Activated CD4-positive, CD25-positive, alpha-beta regulatory T cell treated with anti-CD3 and anti-CD28 coated beads, Interleukin-2, amount 50 U/mL, for 72 hours (primary cell): ENCODE data around the gene IQSEC1.

Source experiments
- DNase-seq: peaks from one replicate; pipeline ENCODE4 v3.0.0; 2021

Gene IQSEC1

DNA sequence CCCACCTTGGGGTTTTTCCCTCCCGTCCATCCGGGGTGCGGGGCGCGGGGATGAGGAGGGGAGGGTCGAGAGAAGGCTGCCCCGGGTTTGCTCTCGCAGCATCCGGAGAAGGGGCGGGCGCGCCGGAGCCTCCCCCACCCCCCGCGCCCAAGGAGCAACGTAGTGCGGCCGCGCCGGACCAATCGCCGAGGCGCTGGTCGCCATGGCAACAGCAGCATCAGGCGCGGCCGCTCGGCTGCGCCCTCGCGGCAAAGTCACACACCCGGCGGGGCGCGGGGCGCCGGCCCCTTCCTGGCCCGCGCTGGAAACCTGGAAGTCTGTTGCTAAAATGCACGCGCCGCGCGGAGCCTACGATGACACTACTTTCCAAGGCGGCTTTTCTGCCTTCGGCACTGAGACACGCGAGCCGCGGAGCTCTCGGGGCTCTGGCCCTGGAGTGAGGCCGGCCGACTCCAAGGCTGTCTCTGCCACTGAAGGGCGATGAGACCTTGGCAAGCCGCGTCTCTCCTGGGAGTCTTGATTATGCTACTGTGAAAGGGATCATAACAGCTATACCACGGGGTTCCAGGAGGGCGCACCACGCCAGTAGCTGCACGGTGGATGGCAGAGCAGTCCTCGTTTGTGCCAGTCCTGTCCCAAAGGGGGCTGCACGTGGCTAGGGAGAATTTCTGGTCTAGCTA is at the start of gene IQSEC1:
TSS of gene IQSEC1 (minus strand) at position 104 of the 680 bp plus-strand sequence. CDS start 415 bp downstream, outside the sequence.
- DNase-seq: peak; percentile 71

DNA sequence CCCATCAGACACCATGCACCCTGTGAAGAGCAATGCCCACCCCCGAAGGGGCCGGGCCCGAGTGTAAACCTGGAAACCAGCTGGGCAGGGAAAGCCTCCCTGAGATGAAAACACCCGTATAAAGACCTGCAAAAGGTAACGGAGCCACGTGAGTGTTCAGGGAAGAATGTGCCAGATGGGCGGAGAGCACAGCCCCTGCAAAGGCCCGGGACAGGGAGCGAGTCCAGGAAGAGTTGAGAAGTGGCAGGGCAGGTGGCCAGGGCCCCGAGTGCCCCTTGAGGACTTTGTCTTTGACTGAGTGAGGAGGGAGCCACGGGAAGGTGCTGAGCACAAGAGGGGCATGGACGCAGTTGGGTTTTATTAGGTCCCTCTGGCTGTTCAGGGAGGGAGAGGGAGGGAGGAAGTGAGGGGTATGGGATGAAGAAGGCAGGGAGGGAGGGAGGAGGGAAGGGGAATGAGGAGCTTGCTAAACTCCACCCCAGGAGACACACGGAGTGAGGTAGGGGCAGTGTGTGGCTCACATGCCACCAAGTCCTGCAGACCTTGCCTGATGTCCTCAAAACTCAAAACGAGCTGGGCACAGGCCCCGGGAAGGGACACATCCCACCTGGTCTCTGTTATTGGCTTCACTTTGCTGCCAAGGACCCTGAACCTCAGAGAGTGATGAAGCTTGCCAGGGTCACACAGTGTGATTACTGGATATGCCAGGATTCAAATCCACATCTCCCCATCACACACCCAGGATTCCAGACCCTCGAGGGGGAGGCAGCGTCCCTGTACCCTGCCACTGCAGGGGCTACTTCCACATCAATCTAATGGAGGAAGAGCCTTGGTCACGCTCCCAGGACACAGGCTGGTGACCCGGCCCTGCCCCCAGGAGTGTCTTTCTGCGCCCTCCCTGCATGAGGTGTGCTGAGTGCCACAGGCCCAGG is 49.1 kb upstream of the IQSEC1 start:
- no peak for DNase-seq

GRCh38 chr3:13121553-13122001 is 48.3 kb upstream of the IQSEC1 start:
- no peak for DNase-seq

DNA sequence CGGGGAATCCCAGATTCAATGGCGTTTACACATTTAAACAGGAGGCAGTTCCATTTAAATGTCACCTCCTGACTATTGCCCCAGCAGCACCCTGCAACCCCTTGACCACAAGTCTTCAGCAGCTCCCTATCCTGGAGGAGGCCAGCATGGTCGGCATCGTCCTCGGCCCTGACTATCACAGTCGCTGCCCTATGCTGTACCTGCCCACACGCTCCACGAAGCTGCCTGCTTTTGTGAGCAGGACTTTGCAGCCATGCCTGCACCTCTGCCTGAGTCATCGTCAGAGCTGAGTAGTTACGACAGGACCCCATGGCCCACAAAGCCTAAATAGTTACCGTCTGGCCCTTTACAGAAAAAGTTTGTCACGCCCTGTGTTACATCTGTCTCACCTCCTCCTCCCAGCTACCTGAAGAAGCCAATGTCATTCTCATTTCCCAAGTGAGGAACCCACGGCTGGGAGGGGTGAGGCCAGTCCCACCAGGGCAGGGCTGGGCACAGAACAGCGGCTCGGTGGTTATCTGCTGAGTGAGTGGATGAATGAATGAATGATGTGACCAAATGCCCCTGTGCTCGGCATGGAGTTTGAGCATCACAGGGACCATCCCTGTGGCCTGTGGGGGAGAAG is 47.8 kb upstream of the IQSEC1 start:
- DNase-seq: no peak

GRCh38 chr3:13120289-13120927 is 47.2 kb upstream of the IQSEC1 start:
- no peak for DNase-seq

GRCh38 chr3:13119471-13120220 is 46.4 kb upstream of the IQSEC1 start:
- no peak for DNase-seq

DNA sequence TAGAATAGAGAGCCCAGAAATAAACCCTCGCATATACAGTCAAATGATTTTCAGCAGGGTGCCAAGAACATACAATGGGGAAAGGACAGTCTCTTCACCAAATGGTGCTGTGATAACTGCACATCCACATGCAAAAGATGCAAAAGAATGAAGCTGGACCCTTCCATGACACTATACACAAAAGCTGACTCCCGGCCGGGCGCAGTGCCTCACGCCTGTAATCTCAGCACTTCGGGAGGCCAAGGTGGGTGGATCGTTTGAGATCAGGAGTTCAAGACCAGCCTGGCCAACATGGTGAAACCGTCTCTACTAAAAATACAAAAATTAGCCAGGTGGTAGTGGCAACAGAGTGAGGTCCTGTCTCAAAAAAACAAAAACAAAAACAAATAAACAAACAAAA is 43.2 kb upstream of the IQSEC1 start:
- DNase-seq: no peak

GRCh38 chr3:13115991-13116390 is 42.8 kb upstream of the IQSEC1 start:
- peak; percentile 2 for DNase-seq

GRCh38 chr3:13115576-13115910 is 42.3 kb upstream of the IQSEC1 start:
- DNase-seq: peak; percentile 8

DNA sequence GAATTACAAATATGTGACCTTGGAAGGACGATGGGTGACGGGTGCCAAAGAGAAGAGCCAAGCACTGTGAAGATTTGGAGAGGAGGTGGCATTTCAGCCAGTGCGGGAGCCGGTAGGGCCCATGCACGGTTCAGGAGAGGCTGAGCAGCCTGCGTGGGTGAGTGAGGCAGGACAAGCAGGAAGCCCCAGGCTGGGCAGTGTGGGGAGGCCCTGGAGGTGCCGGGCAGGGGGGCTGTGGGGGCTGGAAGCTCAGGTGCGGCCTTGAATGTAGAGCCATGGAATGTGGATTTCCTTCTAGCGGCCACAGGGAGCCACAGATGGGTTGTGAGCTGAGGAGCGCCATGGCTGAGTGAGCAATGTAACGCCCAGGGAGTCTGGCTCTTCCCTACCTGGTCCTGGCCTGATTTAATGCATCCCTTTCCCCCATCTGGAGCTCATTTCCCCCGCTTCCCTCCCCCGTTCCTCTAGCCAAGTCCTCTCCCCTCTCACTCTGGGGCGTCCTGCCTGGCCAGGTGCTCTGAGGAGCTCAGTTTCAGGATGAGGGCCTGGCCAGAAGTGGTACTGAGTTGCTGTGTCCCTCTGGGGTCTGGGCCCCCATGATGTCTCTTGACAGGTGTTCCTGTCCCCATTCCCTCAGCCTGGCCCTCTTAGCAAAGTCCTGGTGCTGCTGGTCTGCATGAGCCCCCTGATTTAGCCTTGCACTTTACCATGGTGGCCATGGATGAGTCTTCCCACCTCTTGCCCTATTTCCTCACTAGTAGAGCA is 41.8 kb upstream of the IQSEC1 start:
- DNase-seq: peak; percentile 13

DNA sequence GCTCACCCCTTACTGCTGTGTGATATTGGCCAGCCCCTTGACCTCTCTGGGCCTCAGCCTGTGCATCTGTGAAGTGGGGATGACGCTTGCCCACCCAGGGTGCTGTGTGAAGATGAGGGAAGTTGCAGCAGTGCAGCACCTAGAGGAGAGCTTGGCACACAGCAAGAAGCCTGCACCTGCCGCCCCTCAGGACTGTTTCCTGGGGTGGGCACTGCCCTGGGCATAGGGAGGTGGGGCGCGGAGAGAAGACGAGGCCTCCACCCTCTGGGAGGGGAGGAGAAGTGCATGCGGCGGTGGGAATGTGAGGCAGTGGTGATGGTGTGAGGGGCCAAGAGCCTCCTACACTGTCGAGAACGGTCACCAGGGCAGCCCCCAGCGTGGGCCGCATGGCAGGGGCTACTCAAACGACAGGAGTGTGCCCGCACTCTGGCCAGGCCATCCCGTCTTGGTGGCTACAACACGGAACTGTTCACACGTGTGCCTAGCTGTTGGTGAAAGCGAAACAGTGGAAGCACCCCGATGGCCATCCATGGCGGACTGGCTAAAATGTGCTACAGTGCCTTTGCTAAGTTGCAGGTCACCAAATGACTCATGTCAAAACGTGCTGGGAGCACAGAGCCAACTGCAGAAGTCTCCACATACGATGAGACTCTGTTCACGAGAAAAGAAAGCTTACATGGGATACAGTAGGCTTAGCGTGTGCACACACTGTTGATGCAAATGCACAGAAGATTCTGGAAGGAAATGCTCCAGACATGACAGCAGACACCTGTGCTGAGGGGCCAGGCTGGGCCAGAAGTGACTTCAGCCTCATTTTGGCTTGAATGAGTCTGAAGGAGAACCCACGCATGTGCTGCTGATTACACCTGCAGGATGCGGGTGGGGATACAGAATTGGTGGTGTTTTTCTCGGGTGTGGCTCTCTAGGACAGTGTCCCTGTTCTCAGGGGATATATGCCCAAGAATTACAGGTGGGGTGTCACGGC is 40.4 kb upstream of the IQSEC1 start:
- peak; percentile 13 for DNase-seq

- DNase-seq: peak; percentile 23
Measured at GRCh38 chr3:13112521-13113345, 39.5 kb upstream of the IQSEC1 start.

DNA sequence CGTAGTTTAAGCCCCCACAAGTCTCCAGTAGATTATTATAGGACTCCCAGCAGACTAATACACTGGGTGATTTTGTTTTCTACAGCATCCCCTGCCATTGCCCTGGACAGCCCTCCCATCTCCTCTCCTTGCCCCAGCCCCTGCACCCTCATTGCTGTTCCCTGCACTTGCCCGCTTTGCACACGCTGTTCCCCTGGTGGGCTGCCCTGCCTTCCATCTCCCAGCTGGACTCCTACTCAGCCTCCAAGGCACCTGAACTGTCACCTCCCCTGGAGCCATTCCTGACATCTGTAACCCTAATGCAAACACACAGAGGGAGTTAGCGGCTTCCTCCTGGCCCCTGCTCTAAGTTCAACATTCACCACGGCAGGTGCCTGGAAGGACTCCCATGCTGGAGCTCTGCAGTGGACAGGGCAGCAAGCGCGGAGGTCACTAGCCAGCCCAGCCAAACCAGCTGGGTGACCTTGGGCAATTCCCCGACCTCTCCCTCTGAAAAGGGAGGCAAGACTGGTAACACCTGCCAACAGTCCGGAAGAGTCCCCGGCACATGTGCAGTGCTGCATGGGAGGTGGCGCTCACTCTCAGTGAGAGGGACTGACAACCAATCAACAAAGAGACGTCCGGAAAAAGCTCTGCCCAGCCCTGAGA is 38.8 kb upstream of the IQSEC1 start:
- DNase-seq: no peak

- no peak for DNase-seq
Measured at GRCh38 chr3:13111173-13111872, 38.1 kb upstream of the IQSEC1 start.

DNA sequence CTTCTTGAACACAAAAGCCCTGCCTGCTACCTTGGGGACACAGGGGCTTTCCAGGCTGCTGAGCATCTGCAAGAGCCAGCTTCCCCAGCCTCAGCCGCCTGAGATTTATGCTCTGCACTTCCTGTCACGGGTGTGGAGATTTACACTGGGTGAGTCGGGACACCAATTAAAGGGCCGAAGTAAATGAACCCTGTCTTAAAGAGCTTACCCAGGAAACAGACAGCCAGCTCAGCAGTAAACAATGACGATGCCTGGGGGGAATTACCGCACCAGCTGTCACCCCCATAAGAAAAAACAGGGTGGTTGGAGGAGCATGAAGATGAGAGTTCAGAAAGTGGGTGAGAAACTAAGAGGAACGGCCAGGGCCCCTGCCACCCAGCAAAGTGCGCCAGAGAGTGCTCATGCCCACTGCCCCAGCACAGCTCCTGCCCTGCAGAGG is 37.5 kb upstream of the IQSEC1 start:
- no peak for DNase-seq

GRCh38 chr3:13109516-13109915 is 36.3 kb upstream of the IQSEC1 start:
- no peak for DNase-seq

DNA sequence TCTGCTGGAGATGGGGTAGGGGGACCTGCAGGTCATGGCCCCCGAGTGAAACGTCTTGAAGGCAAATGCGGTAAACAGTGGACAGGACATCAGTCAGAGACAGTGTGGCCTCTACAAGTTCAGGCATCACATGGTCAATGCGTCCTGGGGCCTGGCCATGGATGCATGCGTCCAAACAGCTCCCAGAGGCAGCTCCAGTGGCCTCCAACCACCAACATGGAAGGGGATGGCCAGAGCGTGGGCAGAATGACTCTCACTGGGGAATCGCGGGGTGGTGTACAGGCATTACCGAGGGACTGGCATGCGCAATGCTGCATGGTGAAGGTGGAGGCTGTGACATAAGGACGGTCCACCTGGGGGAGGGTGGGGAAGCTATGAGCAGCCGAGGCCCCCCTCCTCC is 35.6 kb upstream of the IQSEC1 start:
- DNase-seq: peak; percentile 17

DNA sequence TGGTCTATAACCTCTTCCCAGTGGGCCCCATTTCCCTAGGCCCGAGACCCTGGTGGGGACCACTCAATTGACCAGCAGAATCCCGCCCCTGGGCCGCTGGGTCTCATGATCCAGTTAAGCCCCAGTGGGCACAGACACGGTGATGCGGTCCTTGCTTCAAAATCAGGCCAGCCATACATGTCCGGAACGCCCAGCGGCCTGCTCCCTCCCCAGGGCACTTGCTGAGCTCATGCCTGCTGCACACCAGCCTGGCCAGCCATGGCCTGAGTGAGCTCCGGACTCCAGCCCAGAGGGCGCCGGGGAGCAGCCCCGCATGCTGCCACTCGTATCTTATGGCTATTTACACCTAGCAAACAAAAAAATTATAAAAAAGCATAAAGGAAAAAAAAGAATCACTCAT is 34.4 kb upstream of the IQSEC1 start:
- peak; percentile 19 for DNase-seq
